Fibroblast of skin of left quadriceps (primary cell): Measurements from ENCODE around the gene SLC38A5.

Source experiments
- DNase-seq, 2 experiments: peaks; one replicate each; pipeline ENCODE4 v3.0.0-alpha.2; 2013; ENCODE audit warnings: low read depth in 2 of 2

Gene SLC38A5

DNA sequence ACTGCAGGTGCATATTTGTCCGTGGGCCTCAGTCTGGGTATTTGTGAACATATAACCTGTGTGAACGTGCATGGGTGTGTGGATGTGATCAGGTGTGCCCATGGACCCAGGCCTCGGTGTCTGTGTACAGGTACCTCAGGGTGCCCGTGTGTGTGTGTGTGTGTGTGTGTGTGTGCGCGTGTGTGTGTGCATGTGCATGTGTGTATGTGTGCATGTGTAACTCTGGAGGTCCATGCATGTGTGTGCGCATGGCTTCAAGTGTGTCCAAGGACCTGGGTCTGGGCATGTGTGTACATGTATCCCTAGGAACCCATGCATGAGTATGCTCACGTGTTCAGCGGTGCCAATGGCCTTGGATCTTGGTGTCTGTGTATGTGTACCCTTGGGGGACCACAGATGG lies 21.7 kb upstream of the SLC38A5 start:
- no peak for DNase-seq

GRCh38 chrX:48490661-48491060 lies 20.6 kb upstream of the SLC38A5 start:
- no peak for DNase-seq

DNA sequence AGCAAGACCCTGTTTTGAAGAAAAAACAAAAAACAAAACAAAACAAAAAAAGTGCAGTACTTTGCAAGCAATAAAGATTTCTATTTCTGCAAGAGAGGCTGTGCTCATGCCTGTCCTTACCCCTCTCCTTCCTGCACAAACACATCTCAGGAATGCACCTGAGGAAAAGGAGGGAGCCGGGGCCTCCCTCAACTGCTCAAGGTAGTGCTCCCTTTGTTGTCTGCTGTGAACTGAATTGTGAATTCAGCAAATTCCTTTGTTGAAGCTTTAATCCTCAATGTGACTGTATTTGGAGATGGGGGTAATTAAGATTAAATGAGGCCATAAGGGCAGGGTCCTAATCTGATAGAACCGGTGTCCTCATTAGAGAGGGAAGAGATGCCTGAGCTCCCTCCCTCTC lies 19.8 kb upstream of the SLC38A5 start:
- no peak for DNase-seq

- no peak for DNase-seq
Observed at GRCh38 chrX:48489296-48489695, 19.2 kb upstream of the SLC38A5 start.

GRCh38 chrX:48488034-48488433 lies 18.0 kb upstream of the SLC38A5 start:
- DNase-seq, result no peak

GRCh38 chrX:48487362-48487798 lies 17.3 kb upstream of the SLC38A5 start:
- peak; percentile 46 to 47 for DNase-seq

GRCh38 chrX:48482526-48482925 lies 12.5 kb upstream of the SLC38A5 start:
- DNase-seq, result no peak

GRCh38 chrX:48480583-48480982 lies 10.5 kb upstream of the SLC38A5 start:
- DNase-seq, result no peak

DNA sequence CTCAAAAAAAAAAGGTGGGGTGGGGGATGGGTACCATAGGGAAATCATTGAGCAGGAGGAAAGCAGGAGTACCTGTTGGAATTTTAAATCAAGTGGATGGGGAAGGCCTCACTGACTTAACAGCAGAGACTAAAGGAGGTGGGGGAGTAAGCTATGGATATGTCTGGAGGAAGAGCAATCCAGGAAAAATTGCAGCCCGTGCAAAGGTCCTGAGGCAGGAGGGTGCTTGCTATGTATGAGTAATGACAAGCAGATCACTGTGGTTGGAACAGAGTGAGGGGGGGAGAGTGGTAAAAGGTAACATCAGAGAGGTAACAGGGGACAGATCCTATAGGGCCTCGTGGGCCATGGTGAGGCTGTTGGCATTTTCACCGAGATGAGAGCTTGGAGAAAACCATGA lies 10.1 kb upstream of the SLC38A5 start:
- no peak for DNase-seq

DNA sequence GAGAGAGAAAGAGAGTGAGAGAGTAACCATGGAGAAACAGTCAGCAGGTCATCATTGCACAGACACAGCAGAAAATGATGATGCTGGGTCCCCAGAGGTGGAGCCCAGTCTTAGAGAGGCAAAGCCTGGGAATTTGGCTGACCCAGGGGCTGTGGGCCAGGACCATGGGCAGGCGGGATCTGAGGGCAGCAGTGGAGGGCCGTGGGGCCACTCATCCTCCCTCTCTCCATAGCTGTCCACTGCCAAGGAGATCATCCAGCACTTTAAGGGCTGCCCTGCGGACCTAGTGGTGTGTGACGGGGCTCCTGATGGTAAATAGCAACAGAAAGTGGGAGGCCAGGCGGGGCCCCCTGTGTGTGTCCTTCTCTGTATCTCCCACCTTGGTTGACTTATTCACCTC lies 8.7 kb upstream of the SLC38A5 start:
- DNase-seq, result no peak

DNA sequence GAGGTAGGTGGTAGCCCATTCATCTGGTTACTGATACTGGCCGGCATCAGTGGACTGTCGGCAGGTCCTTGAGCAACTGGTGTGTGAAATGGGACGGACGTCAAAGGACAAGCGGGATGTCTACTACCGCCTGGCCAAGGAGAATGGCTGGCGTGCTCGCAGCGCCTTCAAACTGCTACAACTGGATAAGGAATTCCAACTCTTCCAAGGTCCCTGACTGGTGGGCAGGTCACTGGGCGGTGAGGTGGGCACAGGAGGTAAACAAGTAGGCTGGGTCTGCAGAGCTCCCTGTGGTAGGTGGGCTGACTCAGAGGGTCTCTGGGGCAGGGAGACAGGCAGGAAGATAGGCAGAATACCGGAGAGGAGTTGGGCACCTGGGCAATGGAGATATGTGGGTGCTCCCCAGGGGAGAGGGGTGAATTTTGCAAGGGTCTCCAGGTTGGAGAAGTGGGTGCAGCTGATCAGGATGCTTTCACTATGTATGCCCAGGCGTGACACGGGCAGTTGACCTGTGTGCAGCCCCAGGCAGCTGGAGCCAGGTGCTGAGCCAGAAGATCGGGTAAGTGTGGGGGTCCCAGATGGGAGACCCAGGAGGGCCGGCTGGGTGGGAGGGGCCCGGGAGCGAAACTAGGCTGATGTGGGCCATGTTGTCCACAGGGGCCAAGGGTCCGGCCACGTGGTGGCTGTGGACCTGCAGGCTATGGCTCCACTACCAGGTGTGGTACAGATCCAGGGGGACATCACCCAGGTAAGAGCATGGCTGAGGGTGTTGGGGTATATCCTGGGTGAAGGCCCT lies 8.1 kb upstream of the SLC38A5 start:
- DNase-seq, result no peak

- DNase-seq, result no peak
Observed at GRCh38 chrX:48476919-48477318, 6.9 kb upstream of the SLC38A5 start.

GRCh38 chrX:48475774-48476577 lies 5.9 kb upstream of the SLC38A5 start, which contains the start of gene FTSJ1:
TSS of gene FTSJ1 (plus strand) at chrX:48476199. CDS start at chrX:48478048, 1,849 bp downstream.
- peak; percentile 81 to 83 for DNase-seq

- no peak for DNase-seq
Observed at GRCh38 chrX:48475296-48475695, 5.2 kb upstream of the SLC38A5 start.

- DNase-seq, result no peak
Observed at GRCh38 chrX:48474581-48474980, 4.5 kb upstream of the SLC38A5 start.

- DNase-seq, result no peak
Observed at GRCh38 chrX:48474127-48474526, 4.1 kb upstream of the SLC38A5 start.

GRCh38 chrX:48473704-48473990 lies 3.6 kb upstream of the SLC38A5 start:
- DNase-seq, result no peak

- DNase-seq, result no peak
Observed at GRCh38 chrX:48472851-48473703, 3.0 kb upstream of the SLC38A5 start.

DNA sequence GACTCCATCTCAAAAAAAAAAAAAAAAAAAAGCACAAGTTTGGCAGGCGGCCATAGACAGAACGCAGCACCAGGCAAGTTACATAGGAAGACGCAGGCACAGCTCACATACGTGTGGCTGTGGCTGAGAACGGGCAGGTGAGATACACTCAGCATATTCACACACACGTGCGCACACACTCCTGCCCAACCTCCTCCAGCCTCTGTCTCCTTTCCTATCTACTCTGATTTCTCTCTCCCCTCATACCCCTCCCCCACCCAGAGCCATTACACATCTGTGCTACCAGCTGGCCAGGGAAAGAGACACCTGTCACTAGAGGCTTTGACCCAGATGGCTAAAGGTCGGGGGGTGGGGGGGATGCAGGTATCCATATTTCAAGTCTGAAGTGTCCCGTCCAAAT lies 2.2 kb upstream of the SLC38A5 start:
- no peak for DNase-seq

DNA sequence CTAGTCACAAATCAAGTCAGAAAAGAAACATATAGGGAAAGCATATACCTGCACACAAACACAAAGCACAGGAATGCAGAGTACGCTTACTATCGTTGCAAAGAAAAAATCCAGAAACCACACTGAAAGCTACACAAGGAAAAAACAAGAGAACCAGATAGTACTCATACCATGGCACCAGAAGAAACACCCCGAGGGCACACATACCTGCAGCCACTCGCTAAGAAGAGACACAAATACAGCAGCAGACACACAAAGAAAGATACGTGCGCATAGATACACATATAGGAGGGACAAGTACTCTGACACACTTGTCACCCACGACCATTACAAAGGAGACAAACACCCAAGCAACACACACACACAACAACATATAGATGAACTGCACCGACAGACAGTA lies 1.4 kb upstream of the SLC38A5 start:
- DNase-seq, result no peak

DNA sequence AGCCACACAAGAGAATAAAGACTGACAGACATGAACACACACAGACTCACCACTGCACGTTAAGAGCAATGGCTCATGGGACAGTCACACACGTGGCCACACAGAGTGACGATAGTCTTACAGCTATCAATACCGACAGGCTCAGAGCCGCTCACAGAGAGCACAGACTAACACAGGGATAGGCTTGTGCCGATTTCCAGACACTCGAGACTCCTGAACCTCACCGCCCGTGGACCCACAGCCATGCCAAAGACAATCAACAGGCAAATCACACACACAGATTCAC lies 716 bp upstream of the SLC38A5 start:
- no peak for DNase-seq
